ENCODE results near the gene DNAH7.
"Not testable (repeated sequence)": the region's sequence is repeated elsewhere in the genome, so short reads cannot be mapped to it uniquely, and the experiment has no call there.

DNAH7 gene

DNA sequence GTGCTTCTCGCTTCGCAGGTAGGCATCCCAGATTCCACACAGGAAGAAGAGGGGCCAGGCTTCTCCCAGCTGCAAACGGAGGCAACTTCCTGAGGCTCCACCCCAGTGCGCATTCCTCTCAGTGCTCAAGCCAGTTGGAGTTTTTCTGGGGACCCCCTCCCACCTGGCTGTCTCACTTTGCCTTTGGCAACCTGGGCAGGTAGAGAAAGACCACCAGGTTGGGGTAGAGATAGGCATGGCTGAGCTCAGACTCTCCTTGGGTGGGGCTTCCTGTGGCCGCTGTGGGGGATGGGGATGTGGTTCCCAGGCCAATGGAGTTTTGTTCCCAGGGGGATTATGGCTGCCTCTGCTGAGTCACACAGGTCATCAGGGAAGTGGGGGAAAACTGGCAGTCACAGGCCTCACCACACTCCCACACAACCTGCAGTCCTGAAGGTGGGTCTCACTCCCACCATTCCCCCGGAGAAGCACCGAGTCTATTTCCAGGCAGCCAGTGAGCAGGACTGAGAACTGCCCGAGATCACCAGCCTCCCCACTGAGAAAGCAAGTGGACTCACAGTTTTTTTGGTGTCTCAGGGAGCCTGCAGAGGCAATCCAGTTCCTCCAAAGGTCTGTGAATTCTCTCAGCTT, 373.5 kb downstream of the DNAH7 start:
- Histone ChIP-seq H3K9me3 (ENCODE audit: control insufficient read depth in 5 of 5, low read length in 5 of 5) (peaks cover 2 to 16% (median 5%) of the 10 kb centered on the region in 5 donors), H3K9ac (ENCODE audit: low read length in 5 of 5) (no peak overlapping the region), H3K27me3 (ENCODE audit: control insufficient read depth in 5 of 5, insufficient read depth in 4 of 5, low read length in 5 of 5) (no peaks in the 10 kb centered on the region), H3K27ac (ENCODE audit: low read depth, low read length) (no peak overlapping the region), H3K4me3 (ENCODE audit: low read depth in 1 of 5, low read length in 5 of 5) (no peak overlapping the region), H3K4me1 (ENCODE audit: control insufficient read depth in 5 of 5, insufficient read depth in 5 of 5, low read length in 5 of 5) (no peaks in the 10 kb centered on the region), H3K36me3 (ENCODE audit: control insufficient read depth in 5 of 5, insufficient read depth in 5 of 5, low read length in 5 of 5) (peaks cover 3 to 5% (median 4%) of the 10 kb centered on the region in 5 donors)

DNA sequence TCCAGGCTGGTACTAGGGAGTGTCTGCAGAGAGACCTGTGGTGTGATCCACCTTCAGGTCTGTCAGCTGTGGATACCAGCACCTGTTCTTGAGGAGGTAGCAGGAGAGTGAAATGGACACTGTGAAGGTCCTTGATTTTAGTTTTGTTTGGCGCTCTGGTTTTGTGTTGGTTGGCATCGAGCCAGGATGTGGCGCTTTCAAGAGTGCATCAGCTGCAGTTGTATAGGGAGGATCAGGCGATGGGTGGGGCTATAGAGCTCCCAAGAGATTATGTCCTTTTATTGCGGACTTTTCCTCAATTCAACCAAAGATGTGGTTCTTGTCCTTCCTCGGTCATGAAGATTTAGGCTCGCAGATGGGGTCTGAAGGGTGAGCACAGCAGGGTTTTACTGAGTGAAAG, 374.1 kb downstream of the DNAH7 start:
- Histone ChIP-seq H3K9ac (ENCODE audit: low read length in 5 of 5) (no peak overlapping the region), H3K4me1 (ENCODE audit: control insufficient read depth in 5 of 5, insufficient read depth in 5 of 5, low read length in 5 of 5) (no peaks in the 10 kb centered on the region), H3K9me3 (ENCODE audit: control insufficient read depth in 5 of 5, low read length in 5 of 5) (peaks cover 0 to 12% (median 2%) of the 10 kb centered on the region in 5 donors), H3K36me3 (ENCODE audit: control insufficient read depth in 5 of 5, insufficient read depth in 5 of 5, low read length in 5 of 5) (peaks cover 3 to 5% (median 4%) of the 10 kb centered on the region in 5 donors), H3K27ac (ENCODE audit: low read depth, low read length) (no peak overlapping the region), H3K4me3 (ENCODE audit: low read depth in 1 of 5, low read length in 5 of 5) (no peak overlapping the region), H3K27me3 (ENCODE audit: control insufficient read depth in 5 of 5, insufficient read depth in 4 of 5, low read length in 5 of 5) (no peaks in the 10 kb centered on the region)

DNA sequence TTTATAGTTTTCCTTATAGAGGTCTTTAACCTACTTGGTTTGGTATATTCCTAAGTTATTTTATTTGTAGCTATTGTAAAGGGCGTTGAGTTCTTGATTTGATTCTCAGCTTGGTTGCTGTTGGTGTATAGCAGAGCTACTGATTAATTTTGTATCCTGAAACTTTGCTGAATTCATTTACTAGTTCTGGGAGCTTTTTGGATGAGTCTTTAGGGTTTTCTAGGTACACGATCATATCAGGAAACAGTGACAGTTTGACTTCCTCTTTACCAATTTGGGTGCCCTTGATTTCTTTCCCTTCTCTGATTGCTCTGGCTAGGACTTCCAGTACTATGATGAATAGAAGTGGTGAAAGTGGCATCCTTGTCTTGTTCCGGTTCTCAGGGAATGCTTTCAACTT, 376.1 kb downstream of the DNAH7 start:
- H3K9ac ChIP-seq (ENCODE audit: low read length in 5 of 5); H3K4me3 ChIP-seq (ENCODE audit: low read depth in 1 of 5, low read length in 5 of 5); H3K4me1 ChIP-seq (ENCODE audit: control insufficient read depth in 5 of 5, insufficient read depth in 5 of 5, low read length in 5 of 5); H3K36me3 ChIP-seq (ENCODE audit: control insufficient read depth in 5 of 5, insufficient read depth in 5 of 5, low read length in 5 of 5); H3K27ac ChIP-seq (ENCODE audit: low read depth, low read length); H3K27me3 ChIP-seq (ENCODE audit: control insufficient read depth in 5 of 5, insufficient read depth in 4 of 5, low read length in 5 of 5): not testable (repeated sequence)
- peaks cover 0 to 11% (median 2%) of the 10 kb centered on the region in 5 donors for H3K9me3 ChIP-seq (ENCODE audit: control insufficient read depth in 5 of 5, low read length in 5 of 5)

All from subcutaneous abdominal adipose tissue (tissue), 5 donors.